ENCODE data around the gene REXO5. TPM values are rescaled to one million over a fixed set of nuclear protein-coding genes. Genes with fewer than 3 reads are reported as not detected.

REXO5 gene
- total RNA-seq, 1 donor from 2014 or later: 4.0 TPM

DNA sequence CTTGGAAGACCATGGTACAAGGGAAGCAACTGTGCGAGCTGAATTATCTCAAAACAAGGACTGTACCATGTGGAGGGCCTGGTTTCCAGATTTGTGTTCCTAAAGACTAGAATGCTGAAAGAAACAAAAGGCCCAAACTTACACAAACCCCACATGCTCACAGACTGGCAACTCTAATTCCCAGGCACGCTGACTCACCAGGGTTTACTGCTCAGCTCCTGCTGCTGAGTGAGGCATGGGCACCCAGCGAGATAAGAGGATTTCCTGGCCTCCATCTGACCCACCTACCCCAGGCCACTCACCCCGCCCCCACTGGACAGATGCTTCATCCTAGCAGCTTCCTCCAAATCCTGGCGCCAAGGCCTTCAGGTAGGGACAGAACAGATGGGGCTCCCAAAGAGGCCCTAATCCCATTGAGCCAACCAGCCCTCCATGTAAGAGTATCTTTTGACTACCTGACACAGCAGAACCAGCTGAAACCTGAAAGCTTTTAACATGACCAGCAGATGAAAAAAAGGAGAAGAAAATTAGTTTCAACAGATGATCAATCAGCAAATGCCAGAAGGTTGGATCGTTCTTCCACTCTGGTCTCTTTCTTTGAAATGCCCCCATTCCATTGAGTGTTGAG lies 59.9 kb downstream of the REXO5 start:
- H3K9me3 Mint-ChIP-seq (ENCODE audit: low read depth): peaks cover 2% of the 10 kb centered on the region
- H3K27ac Mint-ChIP-seq (ENCODE audit: unreplicated experiment): peak overlapping the region; percentile 96
- DNase-seq (ENCODE audit: low spot score): no peak
- TF ChIP-seq CTCF (IDR thresholded peaks at IDR 0.05): no peak
- H3K4me1 Mint-ChIP-seq (ENCODE audit: low read depth): peaks cover 84% of the 10 kb centered on the region
- H3K4me3 Mint-ChIP-seq (ENCODE audit: unreplicated experiment): peak overlapping the region; percentile 22
- H3K36me3 Mint-ChIP-seq (ENCODE audit: low read depth): peaks cover 11% of the 10 kb centered on the region
- no peaks in the 10 kb centered on the region for H3K27me3 Mint-ChIP-seq (ENCODE audit: low read depth)

DNA sequence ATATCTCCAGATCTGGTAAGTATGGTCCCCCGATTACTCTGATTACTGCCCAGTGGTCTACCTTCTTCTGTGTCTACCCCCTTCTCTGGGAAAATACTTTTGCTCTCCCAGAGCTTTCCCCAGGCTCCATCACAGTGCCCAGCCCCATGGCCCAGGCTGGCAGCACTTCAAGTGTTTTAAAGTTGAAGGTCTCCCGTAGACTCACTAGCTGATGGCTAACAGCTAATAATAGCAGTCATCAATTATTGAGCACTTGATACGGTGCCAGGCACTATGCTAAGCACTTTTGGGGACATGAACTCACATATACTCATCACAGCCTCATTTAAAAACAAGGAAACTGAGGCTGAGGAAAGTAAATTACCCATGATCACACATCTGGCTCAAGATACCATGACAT lies 60.5 kb downstream of the REXO5 start:
- peaks cover 7% of the 10 kb centered on the region for H3K36me3 Mint-ChIP-seq (ENCODE audit: low read depth)
- TF ChIP-seq CTCF (IDR thresholded peaks at IDR 0.05): no peak
- H3K9me3 Mint-ChIP-seq (ENCODE audit: low read depth): peaks cover 2% of the 10 kb centered on the region
- H3K27me3 Mint-ChIP-seq (ENCODE audit: low read depth): no peaks in the 10 kb centered on the region
- DNase-seq (ENCODE audit: low spot score): no peak
- H3K27ac Mint-ChIP-seq (ENCODE audit: unreplicated experiment): peak overlapping the region; percentile 96
- peaks cover 89% of the 10 kb centered on the region for H3K4me1 Mint-ChIP-seq (ENCODE audit: low read depth)
- H3K4me3 Mint-ChIP-seq (ENCODE audit: unreplicated experiment): no peak overlapping the region

GRCh38 chr16:20867585-20867984 lies 61.3 kb downstream of the REXO5 start:
- H3K27me3 Mint-ChIP-seq (ENCODE audit: low read depth): no peaks in the 10 kb centered on the region
- peaks cover 1% of the 10 kb centered on the region for H3K36me3 Mint-ChIP-seq (ENCODE audit: low read depth)
- no peak overlapping the region for H3K4me3 Mint-ChIP-seq (ENCODE audit: unreplicated experiment)
- H3K27ac Mint-ChIP-seq (ENCODE audit: unreplicated experiment): peak overlapping the region; percentile 80
- DNase-seq (ENCODE audit: low spot score): no peak
- TF ChIP-seq CTCF (IDR thresholded peaks at IDR 0.05): no peak
- H3K4me1 Mint-ChIP-seq (ENCODE audit: low read depth): peaks cover 96% of the 10 kb centered on the region
- H3K9me3 Mint-ChIP-seq (ENCODE audit: low read depth): peaks cover 2% of the 10 kb centered on the region

DNA sequence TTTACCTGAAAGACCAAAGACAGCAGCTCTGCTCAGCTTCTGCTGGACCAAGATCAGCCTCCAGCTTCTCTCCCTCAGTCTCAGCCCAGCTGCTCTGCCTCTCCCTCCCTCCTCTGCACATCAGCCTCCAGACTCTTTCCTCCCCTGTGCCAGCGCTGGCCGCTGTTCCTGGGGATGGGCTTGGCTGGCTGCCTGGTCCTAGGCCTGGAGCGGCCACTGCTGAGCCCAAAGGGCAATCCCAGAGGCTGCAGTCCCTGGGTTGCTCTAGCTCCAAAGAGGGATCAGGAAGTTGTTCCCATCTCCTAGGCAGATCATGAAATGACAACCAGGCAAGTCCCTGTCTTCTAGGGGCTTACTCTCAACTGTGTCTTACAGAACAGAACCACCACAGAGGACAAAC lies 62.6 kb downstream of the REXO5 start:
- no peak for TF ChIP-seq CTCF (IDR thresholded peaks at IDR 0.05)
- Mint-ChIP-seq H3K36me3 (ENCODE audit: low read depth) (peaks cover 1% of the 10 kb centered on the region), H3K4me3 (ENCODE audit: unreplicated experiment) (no peak overlapping the region), H3K27ac (ENCODE audit: unreplicated experiment) (peak overlapping the region; percentile 68), H3K27me3 (ENCODE audit: low read depth) (no peaks in the 10 kb centered on the region), H3K9me3 (ENCODE audit: low read depth) (peaks cover 2% of the 10 kb centered on the region), H3K4me1 (ENCODE audit: low read depth) (peaks cover 95% of the 10 kb centered on the region)
- DNase-seq (ENCODE audit: low spot score): no peak

GRCh38 chr16:20870122-20870820 lies 63.9 kb downstream of the REXO5 start:
- Mint-ChIP-seq H3K9me3 (ENCODE audit: low read depth) (no peaks in the 10 kb centered on the region), H3K27ac (ENCODE audit: unreplicated experiment) (peak overlapping the region; percentile 66), H3K27me3 (ENCODE audit: low read depth) (no peaks in the 10 kb centered on the region), H3K4me3 (ENCODE audit: unreplicated experiment) (no peak overlapping the region), H3K4me1 (ENCODE audit: low read depth) (peaks cover 95% of the 10 kb centered on the region), H3K36me3 (ENCODE audit: low read depth) (no peaks in the 10 kb centered on the region)
- DNase-seq (ENCODE audit: low spot score): no peak
- TF ChIP-seq CTCF (IDR thresholded peaks at IDR 0.05): no peak
